GM18951 (cell line): ENCODE measurements around the gene ZNF674.
"Not testable (repeated sequence)": the region's sequence is repeated elsewhere in the genome, so short reads cannot be mapped to it uniquely, and the experiment has no call there.

Experiments
- POLR2A ChIP-seq: IDR thresholded peaks from 4 replicates; pipeline ENCODE4 v1.6.1; 2011; ENCODE audit warnings: mild to moderate bottlenecking; ENCODE audit not compliant: insufficient read length, insufficient read depth; ENCODE audit errors: extremely low read depth
- in situ Hi-C: fragments of 300-500 bp; cut with MboI; formaldehyde crosslinking; loops from one replicate; pipeline ENCODE4 v1.12.0; 2022; ENCODE audit warnings: low sequenced_read_pairs, mixed read lengths, inconsistent platforms; ENCODE audit not compliant: unreplicated experiment

ZNF674 gene

DNA sequence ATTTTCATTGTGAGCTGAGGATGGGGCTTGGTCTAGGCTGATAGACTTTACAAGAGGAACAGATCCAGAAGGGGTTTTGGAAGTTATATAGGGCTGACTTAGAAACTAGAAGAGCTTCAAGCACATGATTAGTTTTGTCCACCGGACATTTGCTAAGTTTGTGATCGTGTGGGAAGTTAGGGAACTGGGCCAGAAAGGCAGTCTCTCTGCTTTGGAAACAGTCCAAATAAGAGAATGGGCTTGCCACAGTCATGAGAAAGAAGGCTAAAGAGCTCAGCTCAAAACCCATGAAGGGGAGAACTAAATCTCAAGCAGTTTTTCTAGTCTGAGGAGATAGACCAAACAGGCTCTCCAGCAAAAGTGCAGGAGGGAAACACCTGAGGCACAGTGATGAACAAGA lies 67.8 kb downstream of the ZNF674 start:
- in situ Hi-C loops, result no loop called here
- no peak for TF ChIP-seq POLR2A

DNA sequence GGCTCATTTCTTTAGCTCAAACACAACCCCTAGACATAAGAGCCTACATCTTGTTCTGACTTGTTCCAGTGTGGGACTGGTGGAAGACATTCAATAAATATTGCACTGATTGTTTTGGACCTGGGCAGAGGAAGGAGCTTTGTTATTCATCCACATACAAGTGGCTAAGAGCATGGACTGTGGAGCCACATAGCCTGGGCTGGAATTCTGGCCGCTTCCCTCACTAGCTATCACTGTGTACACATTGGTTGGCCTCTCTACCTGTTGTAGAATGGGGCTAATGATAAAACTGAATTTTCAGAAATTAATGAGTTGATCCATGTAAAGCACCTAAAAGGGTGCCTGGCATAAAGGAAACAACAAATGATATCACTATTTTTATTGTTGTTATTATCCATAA lies 80.0 kb downstream of the ZNF674 start:
- in situ Hi-C loops, result no loop called here
- no peak for TF ChIP-seq POLR2A

DNA sequence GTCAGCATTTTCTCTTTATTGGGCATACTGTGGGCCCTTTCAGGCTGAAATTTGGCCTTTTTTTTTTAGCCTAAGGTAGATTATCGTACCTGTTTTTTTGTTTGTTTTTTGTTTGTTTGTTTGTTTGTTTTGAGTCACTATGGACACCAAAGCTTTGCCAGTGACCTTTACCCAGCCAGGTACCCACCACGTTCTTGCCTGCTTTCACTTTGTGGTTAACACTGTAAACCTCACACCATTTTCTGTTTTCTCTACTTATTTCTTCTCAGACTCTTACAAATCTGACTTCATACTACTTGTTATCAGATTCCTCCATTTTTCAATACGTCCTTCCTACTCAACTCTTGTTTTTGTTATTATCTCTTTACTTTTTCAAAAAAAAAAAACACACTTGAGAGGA lies 81.5 kb downstream of the ZNF674 start:
- in situ Hi-C loops, result no loop called here
- TF ChIP-seq POLR2A, result no peak

DNA sequence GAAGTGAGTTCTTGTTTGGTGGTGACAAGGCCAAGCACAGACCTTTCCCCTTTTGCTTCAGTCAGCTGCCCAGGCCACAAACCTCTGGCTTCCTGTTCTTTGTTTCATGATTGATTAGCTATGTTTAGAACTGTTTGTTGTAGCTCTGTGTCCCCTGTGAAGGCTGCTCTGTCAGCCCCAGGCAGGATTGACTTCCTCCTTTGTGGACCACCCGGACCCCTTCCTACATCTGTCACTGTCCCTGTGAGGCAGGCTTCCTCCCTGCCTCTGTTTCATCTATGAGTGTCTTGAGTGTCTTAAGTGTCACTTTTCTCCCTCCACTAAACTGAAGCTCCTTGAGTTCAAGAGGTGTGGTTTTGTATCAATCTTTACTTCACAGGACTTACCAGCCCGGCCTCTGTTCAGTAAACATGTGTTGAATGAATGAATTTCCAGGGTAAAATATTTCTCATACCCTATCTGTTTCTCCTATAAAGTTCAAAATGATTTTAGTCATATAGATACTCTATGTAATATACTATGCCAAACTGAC lies 83.5 kb downstream of the ZNF674 start:
- TF ChIP-seq POLR2A, result no peak
- in situ Hi-C loops, result no loop called here

DNA sequence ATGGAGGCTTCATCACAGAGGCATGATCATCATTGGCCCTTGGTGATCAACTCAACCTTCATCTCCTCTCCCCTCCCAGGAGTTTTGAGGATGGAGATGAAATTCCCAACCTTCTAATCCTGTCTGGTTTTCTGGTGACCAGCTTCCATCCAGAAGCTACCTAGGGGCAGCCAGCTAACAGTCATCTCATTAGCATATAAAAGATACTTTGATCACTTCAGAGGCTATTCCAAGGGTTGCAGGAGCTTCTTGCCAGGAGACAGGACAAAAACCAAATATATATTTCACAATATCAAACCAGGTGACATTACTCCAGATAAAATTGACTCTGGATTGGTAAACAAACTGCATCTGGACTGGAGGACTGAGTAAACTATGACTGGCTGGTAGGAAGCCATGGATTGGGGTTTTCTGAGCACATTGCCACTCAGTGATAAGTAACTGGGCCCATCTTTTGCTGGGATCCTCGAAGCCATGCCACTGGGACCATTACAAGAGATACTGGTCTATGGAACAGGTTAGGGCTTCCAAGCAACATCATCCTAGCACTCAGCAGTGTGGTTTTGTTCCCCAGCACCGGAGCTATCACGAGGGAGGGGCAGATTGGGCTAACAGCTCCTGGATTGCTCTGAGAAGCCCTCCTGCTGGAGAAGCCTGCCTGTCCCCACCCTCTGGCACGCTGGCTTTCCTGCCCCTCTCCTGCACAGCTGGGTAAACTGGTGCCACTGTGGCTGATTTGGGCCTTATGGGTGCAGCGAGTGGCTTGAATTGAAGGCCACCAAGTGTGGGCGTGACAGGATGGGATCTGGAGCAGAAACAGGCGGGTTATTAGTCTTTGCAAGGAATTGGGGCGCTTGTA lies 84.2 kb downstream of the ZNF674 start:
- in situ Hi-C loops, result not testable (repeated sequence)

DNA sequence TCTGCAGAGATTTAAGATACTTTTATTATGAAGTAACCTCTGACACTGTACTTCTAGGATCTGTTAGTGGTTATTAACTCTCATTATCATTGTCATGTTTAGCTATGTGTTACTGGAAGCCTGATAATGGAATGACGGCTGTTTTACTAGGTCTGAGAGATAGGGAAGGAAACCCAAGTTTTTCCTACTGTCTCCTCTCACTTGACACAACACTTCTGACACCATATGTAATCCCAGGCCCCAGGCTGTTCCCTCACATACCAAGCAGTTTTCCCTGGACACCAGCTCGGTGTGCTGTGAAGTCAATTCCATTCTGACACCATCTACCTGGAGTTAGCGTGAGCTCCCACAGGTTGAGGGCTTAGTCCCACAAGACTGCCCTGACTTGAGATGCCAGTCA lies 85.6 kb downstream of the ZNF674 start:
- in situ Hi-C loops, result no loop called here
- TF ChIP-seq POLR2A, result no peak

DNA sequence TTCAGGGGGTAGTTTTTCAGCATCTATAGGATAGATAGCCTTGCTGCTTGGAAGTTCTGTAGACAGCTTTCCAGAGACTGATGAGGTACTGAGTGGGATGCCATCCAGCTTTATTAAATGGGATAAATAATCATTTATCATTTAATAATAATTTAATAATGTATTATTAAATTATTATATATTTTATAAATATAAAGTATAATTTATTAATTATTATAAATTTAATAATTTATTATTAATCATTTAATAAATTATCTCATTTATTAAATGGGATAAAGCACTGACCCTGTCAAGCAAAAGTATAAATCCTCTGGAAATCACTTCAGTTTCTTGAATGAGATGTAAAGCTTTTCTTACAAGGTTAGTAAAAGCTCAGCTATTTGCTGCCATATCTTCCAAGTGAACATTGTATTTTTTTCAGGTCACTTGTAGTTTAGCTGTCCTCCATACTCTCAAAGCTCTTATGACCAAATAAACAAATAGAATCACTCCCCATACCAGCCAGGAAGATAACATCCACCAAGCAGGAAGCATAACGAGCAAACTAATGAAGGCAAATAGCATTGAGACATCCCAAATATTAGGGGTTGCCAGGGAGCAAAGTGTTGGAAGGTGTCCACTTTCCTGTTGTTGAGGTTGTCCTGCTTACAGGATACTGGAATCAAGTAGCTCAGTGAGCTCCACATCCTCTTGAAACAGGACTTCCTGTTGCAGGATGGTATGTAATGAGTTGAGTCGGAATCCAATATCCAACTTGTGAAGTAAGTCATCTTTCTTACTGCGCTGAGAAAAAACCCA lies 88.9 kb downstream of the ZNF674 start:
- in situ Hi-C loops, result no loop called here
- TF ChIP-seq POLR2A, result no peak
